Colonic mucosa (tissue), 4 donors: ENCODE data around the gene TCP11L1. TPM values are rescaled to one million over a fixed set of nuclear protein-coding genes. Genes with fewer than 3 reads are reported as not detected.

Experiments
- DNase-seq: peaks from one replicate; pipeline ENCODE4 v3.0.0-alpha.2; 2020
- H3K27ac ChIP-seq: fragments of 200-600 bp; one replicate; pipeline ENCODE4 v1.8.0; 2021
- H3K27me3 ChIP-seq: fragments of 200-600 bp; one replicate; pipeline ENCODE4 v1.8.0; 2021
- H3K36me3 ChIP-seq: fragments of 200-600 bp; one replicate; pipeline ENCODE4 v1.8.0; 2021
- H3K4me1 ChIP-seq: fragments of 200-600 bp; one replicate; pipeline ENCODE4 v1.8.0; 2021; ENCODE audit warnings: mild to moderate bottlenecking
- H3K4me3 ChIP-seq: fragments of 200-600 bp; one replicate; pipeline ENCODE4 v1.8.0; 2021
- H3K9ac ChIP-seq, 2 donors: one replicate each; pipeline ENCODE4 v1.7.0; 2013; ENCODE audit warnings: control low read depth in 2 of 2, low read depth in 2 of 2, low read length in 2 of 2
- H3K9me3 ChIP-seq: fragments of 200-600 bp; one replicate; pipeline ENCODE4 v1.8.0; 2021
- intact Hi-C: fragments of 100-400 bp; cut with DNase I; formaldehyde crosslinking; loops from one replicate; pipeline ENCODE4 v1.14.1; 2022
- total RNA-seq, 2 donors: library from RNA; stranded (reverse); fragmentation: NEBNext Ultra II Directional in 1 of 2; extraction: Animal tissue kit (Norgen Biotek cat#: 25700) in 1 of 2; gene quantifications; one replicate each; pipeline ENCODE4 v1.2.1, GENCODE V29; 2021
- TF ChIP-seq, protein P1 (sequence below): fragments of 200-600 bp; IDR thresholded peaks from one replicate; pipeline ENCODE4 v1.8.0; 2022; ENCODE audit warnings: antibody characterized with exemption, mild to moderate bottlenecking
- donor health status: healthy.
- donor health status: DM: no; HTN: no; CAD: no.
- donor health status: DM: no; HTN: no; CAD: no.

The TCP11L1 gene
- total RNA-seq, 2 donors from 2014 or later: 14.5 to 17.9 TPM

GRCh38 chr11:33063326-33063881 is 24.0 kb downstream of the TCP11L1 start:
- no peak for DNase-seq
- Histone ChIP-seq H3K4me1 (peaks cover 7% of the 10 kb centered on the region), H3K9me3 (no peaks in the 10 kb centered on the region), H3K27ac (no peak overlapping the region), H3K36me3 (no peaks in the 10 kb centered on the region), H3K9ac (no peak overlapping the region), H3K4me3 (no peak overlapping the region), H3K27me3 (no peaks in the 10 kb centered on the region)
- intact Hi-C loops: loop anchor here (10.0 kb wide), 1 partner anchor 249 kb away; no protein-coding TSS in a partner anchor
- TF ChIP-seq, protein P1, sequence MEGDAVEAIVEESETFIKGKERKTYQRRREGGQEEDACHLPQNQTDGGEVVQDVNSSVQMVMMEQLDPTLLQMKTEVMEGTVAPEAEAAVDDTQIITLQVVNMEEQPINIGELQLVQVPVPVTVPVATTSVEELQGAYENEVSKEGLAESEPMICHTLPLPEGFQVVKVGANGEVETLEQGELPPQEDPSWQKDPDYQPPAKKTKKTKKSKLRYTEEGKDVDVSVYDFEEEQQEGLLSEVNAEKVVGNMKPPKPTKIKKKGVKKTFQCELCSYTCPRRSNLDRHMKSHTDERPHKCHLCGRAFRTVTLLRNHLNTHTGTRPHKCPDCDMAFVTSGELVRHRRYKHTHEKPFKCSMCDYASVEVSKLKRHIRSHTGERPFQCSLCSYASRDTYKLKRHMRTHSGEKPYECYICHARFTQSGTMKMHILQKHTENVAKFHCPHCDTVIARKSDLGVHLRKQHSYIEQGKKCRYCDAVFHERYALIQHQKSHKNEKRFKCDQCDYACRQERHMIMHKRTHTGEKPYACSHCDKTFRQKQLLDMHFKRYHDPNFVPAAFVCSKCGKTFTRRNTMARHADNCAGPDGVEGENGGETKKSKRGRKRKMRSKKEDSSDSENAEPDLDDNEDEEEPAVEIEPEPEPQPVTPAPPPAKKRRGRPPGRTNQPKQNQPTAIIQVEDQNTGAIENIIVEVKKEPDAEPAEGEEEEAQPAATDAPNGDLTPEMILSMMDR: no peak

DNA sequence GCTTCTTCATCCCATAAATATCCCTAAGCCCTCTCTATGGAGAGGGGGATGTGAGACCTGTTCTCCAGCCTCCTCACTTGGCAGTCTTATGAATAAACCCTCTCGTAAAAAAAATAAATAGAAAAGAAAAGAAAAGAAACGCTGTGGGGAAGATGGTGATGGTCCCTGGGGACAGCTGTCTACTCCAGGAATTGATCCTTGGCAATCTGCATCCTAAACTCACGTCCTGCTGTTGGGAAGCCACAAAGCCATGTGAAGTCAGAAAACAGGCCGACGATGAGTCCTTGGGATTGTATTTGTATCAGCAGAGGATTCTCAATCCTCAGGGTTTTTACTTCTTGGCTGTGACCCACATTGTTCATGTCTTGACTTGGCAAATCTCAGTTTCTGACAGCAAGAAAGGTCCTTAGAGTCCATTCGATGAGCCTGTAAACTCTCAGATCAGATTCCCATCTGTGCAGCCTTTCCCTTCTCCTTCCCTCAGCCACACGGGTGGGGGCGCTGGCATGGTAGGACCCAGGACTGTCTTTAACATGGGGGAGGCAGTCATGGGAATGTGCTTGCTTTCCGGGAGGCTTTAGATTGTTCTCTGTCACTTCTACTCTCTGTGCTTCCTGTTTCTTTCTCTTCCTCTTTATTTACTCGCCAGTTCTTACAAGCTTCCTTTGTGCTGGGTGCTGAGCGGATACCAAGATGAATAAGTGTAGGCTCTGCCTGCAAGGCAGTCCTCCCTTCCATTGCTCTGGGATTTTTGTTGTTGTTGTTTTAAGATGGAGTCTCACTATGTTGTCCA is 24.9 kb downstream of the TCP11L1 start:
- peaks cover 7% of the 10 kb centered on the region for H3K4me1 ChIP-seq
- H3K36me3 ChIP-seq: no peaks in the 10 kb centered on the region
- H3K9ac ChIP-seq: no peak overlapping the region
- intact Hi-C loops: loop anchor here (2.0 to 10.0 kb wide), 2 partner anchors 101 to 249 kb away; no protein-coding TSS in a partner anchor
- H3K9me3 ChIP-seq: no peaks in the 10 kb centered on the region
- H3K27ac ChIP-seq: peak overlapping the region; percentile 6
- H3K27me3 ChIP-seq: no peaks in the 10 kb centered on the region
- TF ChIP-seq, protein P1: no peak
- H3K4me3 ChIP-seq: no peak overlapping the region
- no peak for DNase-seq

DNA sequence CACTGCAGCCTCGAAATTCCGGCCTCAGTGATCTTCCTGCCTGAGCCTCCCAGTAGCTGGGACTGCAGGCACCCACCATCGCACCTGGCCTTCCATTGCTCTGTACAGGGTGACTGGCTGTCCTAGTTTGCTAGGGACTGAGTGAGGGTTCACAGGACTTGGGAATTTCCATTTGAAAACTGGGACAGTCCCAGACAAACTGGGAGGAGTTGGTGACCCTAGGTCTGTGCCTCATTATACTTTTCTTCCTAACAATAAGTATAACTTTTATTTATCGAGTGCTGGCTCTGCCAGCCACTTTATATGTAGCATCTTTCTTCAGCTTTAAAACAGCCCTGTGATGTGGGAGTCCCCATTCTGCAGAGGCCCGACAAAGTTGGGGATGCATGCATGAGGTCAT is 25.5 kb downstream of the TCP11L1 start:
- Histone ChIP-seq H3K4me1 (peaks cover 7% of the 10 kb centered on the region), H3K27ac (no peak overlapping the region), H3K27me3 (no peaks in the 10 kb centered on the region), H3K9ac (no peak overlapping the region), H3K36me3 (no peaks in the 10 kb centered on the region), H3K9me3 (no peaks in the 10 kb centered on the region), H3K4me3 (no peak overlapping the region)
- DNase-seq: no peak
- TF ChIP-seq, protein P1: no peak
- intact Hi-C loops: loop anchor here (2.0 to 10.0 kb wide), 2 partner anchors 102 to 250 kb away; no protein-coding TSS in a partner anchor

DNA sequence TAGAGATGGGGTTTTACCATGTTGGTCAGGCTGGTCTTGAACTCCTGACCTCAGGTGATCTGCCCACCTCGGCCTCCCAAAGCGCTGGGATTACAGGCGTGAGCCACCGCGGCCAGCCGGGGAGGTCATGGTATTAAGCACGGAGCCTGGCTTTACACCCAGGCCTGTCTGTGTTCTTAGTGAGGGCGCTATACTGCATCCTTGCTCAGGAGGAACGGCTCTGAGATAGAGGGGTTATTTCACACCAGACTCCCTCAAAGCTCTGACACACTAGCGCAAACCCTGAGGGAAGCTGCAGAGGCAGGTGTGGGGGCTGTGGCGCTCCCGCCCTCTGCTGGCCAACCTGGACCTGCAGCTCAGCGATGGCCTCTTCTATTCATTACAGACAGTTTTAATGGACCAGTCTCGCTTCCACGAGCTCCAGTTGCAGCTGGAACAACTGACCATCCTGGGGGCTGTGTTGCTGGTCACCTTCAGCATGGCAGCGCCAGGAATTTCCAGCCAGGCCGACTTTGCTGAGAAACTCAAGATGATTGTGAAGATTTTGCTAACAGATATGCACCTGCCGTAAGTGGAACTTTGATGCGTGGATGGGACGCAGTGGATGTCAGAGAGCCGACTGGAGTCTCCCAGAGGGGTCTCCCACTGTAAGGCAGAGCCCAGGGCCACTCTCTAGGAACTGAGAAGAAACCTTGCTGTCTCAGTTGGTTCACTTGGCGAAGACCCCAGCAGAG is 26.2 kb downstream of the TCP11L1 start:
- no peaks in the 10 kb centered on the region for H3K9me3 ChIP-seq
- H3K36me3 ChIP-seq: no peaks in the 10 kb centered on the region
- no peaks in the 10 kb centered on the region for H3K27me3 ChIP-seq
- intact Hi-C loops: loop anchor here (2.0 to 10.0 kb wide), 2 partner anchors 103 to 251 kb away; no protein-coding TSS in a partner anchor
- H3K4me3 ChIP-seq: no peak overlapping the region
- no peak overlapping the region for H3K27ac ChIP-seq
- H3K9ac ChIP-seq: no peak overlapping the region
- TF ChIP-seq, protein P1: peak; percentile 85
- peaks cover 4% of the 10 kb centered on the region for H3K4me1 ChIP-seq
- peak; percentile 74 for DNase-seq

- Histone ChIP-seq H3K9ac (no peak overlapping the region), H3K27me3 (no peaks in the 10 kb centered on the region), H3K4me1 (no peaks in the 10 kb centered on the region), H3K27ac (no peak overlapping the region), H3K9me3 (no peaks in the 10 kb centered on the region), H3K4me3 (no peak overlapping the region), H3K36me3 (no peaks in the 10 kb centered on the region)
- no peak for DNase-seq
- TF ChIP-seq, protein P1: no peak
- intact Hi-C loops: loop anchor here (10.0 kb wide), 1 partner anchor 252 kb away; no protein-coding TSS in a partner anchor
Observed at GRCh38 chr11:33067294-33067693, 27.9 kb downstream of the TCP11L1 start.
